HG02623 (cell line): ENCODE results near the gene SLC49A4.

ENCODE experiments used
- ATAC-seq: cut with Tn5 transposase; IDR thresholded peaks from one replicate; pipeline ENCODE4 v1.9.1; 2021; ENCODE audit warnings: moderate library complexity; ENCODE audit not compliant: unreplicated experiment

The SLC49A4 gene

GRCh38 chr3:122927726-122928125, 132.9 kb downstream of the SLC49A4 start:
- no peak for ATAC-seq

GRCh38 chr3:122928396-122929187, 133.7 kb downstream of the SLC49A4 start:
- no peak for ATAC-seq

DNA sequence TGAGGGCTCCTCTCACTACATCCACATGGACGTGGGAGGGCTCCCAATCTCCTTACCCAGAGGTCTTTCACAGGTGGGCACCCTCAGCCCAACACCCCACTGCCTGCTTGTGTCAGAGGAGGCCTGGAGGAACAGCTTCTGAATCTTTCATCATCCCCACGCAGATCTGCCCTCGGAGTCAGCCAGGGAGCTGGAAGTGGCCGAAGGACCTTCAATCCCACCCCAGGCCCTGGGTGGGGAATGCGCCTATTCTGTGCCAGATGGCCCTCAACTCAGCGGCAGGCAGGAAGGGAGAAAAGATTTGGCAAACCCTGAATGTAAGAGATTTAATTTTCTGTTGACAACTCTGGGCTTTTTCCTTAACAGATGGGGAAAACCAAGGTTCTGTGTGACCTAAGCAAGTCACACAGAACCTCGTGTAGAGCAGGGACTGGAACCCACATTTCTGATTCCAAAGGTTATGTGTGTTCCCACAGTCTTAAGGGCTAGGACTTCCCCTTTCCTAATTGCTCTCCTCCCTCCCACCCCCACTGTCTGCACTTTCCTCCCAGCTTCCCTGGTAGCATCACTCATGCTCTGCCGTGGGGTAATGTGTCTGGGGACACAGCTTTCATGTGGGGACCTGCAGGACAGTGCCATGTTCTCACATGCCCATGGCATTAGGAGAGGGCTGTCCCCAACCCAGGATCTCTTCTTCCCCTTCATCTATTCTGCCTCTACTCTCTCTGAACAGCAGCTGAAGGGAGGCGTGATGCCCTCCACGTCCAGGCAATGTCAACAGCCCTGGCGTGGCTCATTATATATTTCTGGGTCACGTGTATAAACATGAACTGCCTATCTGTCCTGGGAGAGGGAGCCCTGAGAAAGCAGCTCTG, 134.6 kb downstream of the SLC49A4 start:
- no peak for ATAC-seq

DNA sequence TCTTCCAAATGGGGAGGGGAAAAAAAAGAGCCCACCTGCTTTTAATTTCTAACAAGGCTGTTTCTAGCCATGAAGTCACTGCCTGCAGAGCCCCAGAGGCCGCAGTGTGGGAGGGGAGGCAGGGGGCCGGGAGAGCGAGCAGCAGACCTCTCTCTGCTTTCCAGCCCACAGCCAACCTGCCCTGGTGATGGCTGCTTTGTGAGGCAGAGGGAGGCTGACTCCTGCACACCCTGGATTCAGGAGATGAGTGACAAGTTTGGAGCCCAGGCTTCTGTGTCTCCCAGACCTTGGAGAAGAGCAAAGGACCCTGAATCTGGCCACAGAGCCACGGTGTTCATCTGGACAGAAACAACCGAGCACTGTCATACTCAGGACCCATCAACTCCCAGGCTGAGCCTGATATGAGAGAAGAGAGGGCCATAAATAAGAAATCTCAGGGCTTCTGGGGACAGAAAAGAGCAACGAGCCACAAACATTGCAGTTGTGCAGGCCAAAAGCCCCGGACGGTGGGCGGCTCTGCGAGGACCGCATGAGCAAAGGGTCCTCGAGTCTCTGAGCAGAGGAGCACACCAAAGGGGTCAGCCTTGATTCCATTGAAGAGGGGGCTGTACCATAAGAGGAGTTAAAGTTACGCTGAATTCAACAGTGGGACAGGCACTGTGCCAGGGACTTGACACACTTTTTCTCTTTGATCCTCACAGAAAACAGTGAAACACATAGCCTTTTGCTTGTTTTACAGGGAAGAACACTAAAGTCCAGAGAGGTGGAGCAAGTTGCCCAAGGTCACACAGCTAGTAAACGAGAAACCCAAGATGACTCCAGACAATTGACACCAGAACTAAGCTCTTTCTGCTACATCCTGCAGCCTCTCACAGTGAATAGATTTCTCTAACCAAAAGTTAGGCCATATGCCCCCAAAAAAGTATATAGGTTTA, 135.5 kb downstream of the SLC49A4 start:
- ATAC-seq = no peak
